Inflammatory macrophage treated with lipopolysaccharide for 1 hour (primary cell): ENCODE measurements around the gene EIF5.
A peak's percentile ranks its signal among the peaks of the same experiment; 100 is the strongest.

Experiments
- DNase-seq, 2 donors: peaks; one replicate each; pipeline ENCODE4 v3.0.0-alpha.2; 2020 to 2022

Gene EIF5

GRCh38 chr14:103372552-103373304 lies 38.7 kb downstream of the EIF5 start:
- DNase-seq, result peak; percentile 79 to 87

GRCh38 chr14:103374121-103374520 lies 40.1 kb downstream of the EIF5 start:
- no peak for DNase-seq

DNA sequence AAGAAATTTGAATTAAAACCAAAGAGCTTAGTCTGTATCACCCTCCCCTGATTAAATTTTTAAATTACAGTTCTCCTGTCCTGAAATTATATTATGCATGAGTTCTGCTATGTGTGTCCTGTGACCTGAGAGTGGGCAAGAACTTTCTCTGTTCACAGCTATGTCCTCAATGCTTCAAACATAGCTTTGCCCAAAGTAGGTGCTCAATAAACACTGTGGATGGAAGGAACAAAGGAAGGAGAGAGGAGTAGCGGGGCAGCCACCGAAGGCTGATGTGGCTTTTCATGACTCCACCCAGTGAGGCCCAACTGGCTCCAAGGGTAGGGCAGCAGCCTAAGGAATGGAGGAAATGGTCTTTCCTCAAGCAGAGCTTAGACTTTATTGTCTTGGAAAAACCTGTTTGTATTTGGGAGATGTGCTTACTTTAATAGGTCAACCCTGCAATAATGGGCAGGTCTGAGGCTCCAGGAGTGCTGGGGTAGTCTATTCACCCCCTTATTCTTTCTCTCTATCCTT lies 43.5 kb downstream of the EIF5 start:
- DNase-seq, result no peak

- DNase-seq, result no peak
Measured at GRCh38 chr14:103378038-103378854, 44.2 kb downstream of the EIF5 start.

DNA sequence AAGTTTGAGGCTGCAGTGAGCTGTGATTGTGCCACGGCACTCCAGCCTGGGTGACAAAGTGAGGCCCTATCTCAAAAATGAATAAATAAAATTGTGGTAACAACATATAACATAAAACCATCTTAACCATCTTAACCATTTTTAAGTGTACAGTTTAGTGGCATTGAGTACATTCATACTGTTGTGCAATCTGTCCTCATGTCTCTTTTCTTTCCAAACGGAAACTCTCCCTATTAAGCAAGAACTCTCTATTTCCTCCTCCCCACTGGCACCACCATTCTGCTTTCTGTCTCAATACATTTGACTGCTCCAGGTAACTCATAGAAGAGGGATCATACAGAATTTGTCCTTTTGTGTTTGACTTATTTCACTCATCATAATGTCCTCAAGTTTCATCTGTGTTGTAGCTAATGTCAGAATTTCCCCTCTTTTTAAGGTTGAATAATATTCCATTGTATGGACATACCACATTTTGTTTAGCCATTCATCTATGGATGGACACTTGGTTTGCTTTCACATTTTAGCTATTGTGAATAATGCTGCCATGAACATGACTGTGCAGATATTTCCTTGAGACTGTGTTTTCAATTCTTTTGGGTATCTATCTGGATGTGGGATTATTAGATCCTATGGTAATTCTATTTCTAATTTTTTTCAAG lies 46.8 kb downstream of the EIF5 start:
- DNase-seq, result peak; percentile 72

DNA sequence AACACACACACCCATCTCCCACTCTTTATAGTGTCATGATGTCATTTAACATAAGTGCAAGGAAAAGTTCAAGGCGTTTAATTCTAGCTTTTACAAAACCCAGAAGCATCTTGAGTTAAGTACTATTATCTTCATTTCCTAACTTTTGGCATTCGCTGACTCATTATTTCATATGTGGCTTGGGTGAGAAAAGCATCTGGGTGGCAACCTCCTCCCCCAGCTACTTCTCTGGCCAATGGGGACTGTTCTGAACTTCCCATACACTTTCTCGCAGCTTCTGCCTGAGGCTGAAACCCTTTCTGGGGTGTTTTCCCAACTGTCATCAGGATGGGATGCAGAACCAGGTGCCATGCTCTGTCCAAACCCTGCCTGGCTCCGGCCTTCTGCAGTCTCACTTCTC lies 48.3 kb downstream of the EIF5 start:
- peak; percentile 87 to 92 for DNase-seq

DNA sequence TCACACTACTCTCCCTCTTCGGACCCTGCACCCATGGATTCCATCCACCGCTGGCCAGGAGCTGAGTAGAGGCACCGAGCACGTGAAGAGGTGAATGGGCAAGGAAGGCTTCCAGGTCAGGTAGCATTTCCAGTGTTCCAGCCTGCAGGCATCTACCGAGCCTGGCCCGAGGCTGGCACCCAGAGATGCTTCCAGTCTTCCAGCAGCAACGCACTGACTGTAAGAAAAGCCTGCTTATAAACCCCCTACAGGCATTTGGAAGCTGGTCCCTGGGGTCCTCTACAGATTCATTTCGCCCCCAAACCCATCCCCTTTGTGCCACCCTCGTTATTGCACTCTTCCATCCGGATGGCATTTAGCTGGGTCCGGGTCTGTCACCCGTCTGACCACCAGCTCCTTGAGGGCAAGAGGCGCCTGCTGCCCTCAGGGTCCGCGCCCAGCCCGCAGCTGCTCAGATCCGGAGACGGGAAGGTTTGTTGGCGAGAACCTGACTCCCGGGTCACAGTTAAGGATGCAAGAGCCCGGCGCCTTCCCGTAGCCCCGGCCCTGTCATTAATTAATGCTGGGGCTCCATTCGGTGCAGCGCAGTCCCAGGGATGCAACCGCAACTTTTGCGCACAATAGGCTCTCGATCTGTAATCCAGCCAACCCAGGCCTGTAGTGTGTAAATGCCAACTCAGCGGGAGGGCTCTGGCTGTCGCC lies 50.6 kb downstream of the EIF5 start:
- no peak for DNase-seq

- peak; percentile 97 for DNase-seq
Measured at GRCh38 chr14:103385152-103385928, 51.3 kb downstream of the EIF5 start, which contains the start of gene MARK3. MARK3 (plus strand) TSS chr14:103385415; CDS start chr14:103386030, 615 bp downstream.

- DNase-seq, result peak in 1 of 2 donors; percentile 27
Measured at GRCh38 chr14:103385929-103386712, 52.1 kb downstream of the EIF5 start.

- no peak for DNase-seq
Measured at GRCh38 chr14:103386713-103387329, 52.8 kb downstream of the EIF5 start.

GRCh38 chr14:103388664-103389063 lies 54.6 kb downstream of the EIF5 start:
- DNase-seq, result no peak

DNA sequence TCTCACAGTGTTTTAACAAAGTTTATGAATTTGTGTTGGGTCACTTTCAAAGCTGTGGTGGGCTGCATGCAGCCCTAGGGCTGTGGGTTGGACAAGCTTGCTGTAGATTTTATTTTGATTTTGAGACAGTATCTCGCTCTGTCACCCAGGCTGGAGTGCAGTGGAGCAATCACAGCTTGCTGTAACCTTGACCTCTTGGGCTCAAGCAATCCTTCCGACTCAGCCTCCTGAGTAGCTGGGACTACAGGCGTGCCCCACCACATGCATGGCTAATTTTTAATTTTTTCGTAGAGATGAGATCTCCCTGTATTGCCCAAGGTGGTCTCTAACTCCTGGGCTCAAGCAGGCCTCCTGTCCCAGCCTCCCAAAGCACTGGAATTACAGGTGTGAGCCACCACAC lies 56.6 kb downstream of the EIF5 start:
- no peak for DNase-seq

- peak; percentile 65 to 86 for DNase-seq
Measured at GRCh38 chr14:103391048-103391447, 57.0 kb downstream of the EIF5 start.

DNA sequence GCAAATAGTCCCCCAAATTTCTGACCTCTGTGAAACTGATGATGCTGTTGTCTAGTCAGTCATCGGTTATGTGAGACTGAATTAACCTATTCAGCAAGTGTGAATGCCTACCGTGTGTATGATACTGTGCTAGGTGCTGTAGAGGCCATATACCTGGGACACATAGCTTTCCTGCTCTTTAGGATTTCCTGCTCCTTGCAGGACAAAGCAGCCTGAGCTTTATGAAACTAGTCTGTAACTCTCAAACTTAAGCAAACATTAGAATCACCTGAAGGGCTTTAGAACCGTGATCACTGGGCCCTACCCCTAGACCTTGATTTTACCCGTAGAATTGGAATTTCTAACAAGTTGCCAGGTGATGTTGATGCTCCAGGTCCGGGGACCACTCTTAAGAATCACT lies 58.1 kb downstream of the EIF5 start:
- no peak for DNase-seq

DNA sequence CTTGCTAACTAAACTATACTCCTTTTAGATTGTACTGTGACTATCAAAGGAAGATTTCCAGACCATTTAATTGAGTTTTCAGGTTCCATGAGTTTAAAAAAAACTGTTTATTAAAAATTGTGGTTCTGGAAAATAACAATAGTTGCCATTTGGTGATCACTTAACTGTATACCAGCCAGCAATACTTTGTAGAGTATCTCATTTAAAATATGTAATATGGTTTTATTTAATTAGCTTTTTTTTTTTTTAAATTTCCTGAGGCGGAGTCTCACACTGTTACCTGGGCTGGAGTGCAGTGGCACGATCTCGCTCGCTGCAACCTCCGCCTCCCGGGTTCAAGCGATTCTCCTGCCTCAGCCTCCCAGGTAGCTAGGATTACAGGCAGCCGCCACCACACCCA lies 58.5 kb downstream of the EIF5 start:
- no peak for DNase-seq

DNA sequence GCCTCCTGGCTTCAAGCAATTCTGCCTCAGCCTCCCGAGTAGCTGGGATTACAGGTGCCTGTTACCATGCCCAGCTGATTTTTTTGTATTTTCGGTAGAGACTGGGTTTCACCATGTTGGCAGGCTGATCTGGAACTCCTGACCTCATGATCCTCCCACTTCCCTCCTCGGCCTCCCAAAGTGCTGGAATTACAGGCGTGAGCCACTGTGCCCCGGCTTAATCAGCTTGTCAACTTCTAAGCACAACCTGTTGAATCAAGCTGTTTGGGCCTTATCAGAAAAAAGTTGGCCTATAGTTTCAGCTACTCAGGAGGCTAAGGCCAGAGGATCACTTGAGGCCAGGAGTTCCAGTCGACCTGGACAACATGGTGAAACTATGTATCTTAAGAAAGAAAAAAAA lies 59.0 kb downstream of the EIF5 start:
- peak; percentile 34 to 64 for DNase-seq

- DNase-seq, result peak; percentile 35 to 53
Measured at GRCh38 chr14:103393676-103394626, 59.9 kb downstream of the EIF5 start.
